ENCODE measurements around the gene HIVEP1. TPM values are rescaled to one million over a fixed set of nuclear protein-coding genes. Genes with fewer than 3 reads are reported as not detected.

Gene HIVEP1
- total RNA-seq, 1 donor from 2014 or later: 45.4 TPM

DNA sequence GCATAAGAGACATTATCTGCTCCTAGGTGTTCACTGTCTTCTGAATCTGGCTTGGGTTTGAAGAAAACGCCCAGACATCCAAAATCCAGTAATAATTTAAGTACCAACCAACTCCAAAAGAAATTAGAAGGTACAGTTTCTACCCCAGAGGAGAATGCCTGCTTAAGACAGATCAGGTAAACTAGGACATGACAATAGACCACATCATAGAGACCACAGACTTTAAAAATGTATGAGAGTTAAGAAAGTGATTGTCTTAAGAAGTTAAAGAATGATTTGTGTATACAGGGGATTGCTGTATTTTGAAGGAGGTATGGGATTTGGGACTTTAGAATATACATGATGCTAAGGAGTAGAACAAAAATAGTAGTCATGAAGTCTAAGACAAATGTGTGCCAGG is 157.3 kb downstream of the HIVEP1 start:
- no peak overlapping the region for H3K4me3 ChIP-seq (ENCODE audit: low read depth, low read length)
- TF ChIP-seq, protein P1, sequence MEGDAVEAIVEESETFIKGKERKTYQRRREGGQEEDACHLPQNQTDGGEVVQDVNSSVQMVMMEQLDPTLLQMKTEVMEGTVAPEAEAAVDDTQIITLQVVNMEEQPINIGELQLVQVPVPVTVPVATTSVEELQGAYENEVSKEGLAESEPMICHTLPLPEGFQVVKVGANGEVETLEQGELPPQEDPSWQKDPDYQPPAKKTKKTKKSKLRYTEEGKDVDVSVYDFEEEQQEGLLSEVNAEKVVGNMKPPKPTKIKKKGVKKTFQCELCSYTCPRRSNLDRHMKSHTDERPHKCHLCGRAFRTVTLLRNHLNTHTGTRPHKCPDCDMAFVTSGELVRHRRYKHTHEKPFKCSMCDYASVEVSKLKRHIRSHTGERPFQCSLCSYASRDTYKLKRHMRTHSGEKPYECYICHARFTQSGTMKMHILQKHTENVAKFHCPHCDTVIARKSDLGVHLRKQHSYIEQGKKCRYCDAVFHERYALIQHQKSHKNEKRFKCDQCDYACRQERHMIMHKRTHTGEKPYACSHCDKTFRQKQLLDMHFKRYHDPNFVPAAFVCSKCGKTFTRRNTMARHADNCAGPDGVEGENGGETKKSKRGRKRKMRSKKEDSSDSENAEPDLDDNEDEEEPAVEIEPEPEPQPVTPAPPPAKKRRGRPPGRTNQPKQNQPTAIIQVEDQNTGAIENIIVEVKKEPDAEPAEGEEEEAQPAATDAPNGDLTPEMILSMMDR (IDR thresholded peaks at IDR 0.05; ENCODE audit: insufficient read depth, low read length, poor library complexity, severe bottlenecking): no peak
- H3K36me3 ChIP-seq (ENCODE audit: control insufficient read depth, insufficient read depth, low read length): no peaks in the 10 kb centered on the region

DNA sequence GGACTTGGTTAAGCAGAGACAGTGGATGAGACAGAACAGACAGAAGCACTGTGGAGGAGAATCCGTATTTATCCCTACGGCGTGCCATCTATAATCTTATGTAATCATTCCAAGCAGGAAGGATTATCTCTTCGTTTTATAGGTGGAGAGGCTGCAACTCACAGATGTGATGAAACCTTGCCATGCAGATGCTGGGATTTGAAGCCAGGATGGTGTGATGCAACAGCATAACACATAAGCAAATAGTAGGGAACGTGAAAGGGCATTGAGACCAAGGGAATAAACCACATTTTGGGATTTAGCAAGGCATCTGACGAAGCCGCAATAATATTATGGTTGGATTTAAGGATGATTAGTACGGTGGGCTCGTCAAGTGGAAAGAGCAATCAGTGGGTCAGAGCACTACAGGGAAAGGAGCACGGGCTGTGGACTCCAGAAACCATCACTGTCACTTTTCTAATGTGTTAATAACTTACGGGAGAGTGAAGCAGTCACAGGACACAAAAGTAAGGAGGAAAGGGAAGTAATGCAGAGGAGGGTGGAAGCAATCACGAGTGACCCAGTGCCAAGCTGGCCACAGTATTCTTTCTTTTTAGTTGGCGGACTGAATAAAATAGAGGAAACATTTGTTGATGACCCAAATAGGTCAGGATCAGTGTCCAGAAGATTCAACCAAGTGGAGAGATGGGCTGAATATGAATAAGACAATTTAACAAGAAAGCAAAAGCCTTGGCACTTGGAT is 158.4 kb downstream of the HIVEP1 start:
- no peak overlapping the region for H3K4me3 ChIP-seq (ENCODE audit: low read depth, low read length)
- DNase-seq (ENCODE audit: low read depth): no peak
- TF ChIP-seq, protein P1 (IDR thresholded peaks at IDR 0.05; ENCODE audit: insufficient read depth, low read length, poor library complexity, severe bottlenecking): no peak
- no peaks in the 10 kb centered on the region for H3K36me3 ChIP-seq (ENCODE audit: control insufficient read depth, insufficient read depth, low read length)
- H3K27me3 ChIP-seq (ENCODE audit: control insufficient read depth, insufficient read depth, low read length): no peaks in the 10 kb centered on the region

More for the DNA sequence above, 157.3 kb downstream of the HIVEP1 start:
- no peaks in the 10 kb centered on the region for H3K27me3 ChIP-seq (ENCODE audit: control insufficient read depth, insufficient read depth, low read length)
- no peak for DNase-seq (ENCODE audit: low read depth)

DNA sequence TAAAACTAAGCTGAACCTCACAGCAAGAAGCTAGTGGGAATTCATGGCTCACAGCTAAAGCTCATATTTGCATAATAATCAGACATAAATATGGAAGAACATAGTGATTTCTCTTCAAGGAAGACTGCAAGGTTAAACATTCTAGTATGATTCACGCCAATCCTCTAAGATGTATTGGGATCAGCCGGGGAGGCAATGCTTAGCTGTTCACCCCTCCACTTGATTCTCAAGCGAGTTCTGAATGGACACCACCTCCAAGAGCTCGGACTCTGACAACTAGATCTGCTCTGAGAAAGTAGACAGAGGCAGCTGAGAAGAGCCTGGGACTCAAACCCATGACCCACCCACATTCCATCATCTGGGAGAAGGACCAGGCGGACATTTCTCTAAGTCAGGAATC is 159.6 kb downstream of the HIVEP1 start:
- Histone ChIP-seq H3K27me3 (ENCODE audit: control insufficient read depth, insufficient read depth, low read length) (no peaks in the 10 kb centered on the region), H3K4me3 (ENCODE audit: low read depth, low read length) (no peak overlapping the region), H3K36me3 (ENCODE audit: control insufficient read depth, insufficient read depth, low read length) (no peaks in the 10 kb centered on the region)
- TF ChIP-seq, protein P1 (IDR thresholded peaks at IDR 0.05; ENCODE audit: insufficient read depth, low read length, poor library complexity, severe bottlenecking): no peak
- no peak for DNase-seq (ENCODE audit: low read depth)

DNA sequence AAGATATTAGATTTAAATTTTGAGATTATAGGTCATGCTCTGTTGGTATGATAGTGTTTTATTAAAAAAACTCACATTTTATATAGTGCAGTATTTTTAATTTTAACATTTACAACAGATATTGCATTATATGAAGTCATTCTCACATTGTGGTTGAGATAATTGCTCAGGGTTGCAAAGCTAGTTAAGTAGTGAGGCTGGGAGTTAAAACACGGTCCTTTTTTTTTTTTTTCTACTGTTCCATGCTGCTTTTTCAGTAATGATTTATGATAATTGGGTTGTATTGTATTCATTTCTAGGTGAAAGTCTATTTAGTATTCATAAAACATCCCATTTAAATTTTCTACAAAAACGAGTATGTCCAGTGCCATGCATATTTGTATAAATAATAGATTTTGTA is 160.5 kb downstream of the HIVEP1 start:
- no peaks in the 10 kb centered on the region for H3K27me3 ChIP-seq (ENCODE audit: control insufficient read depth, insufficient read depth, low read length)
- TF ChIP-seq, protein P1 (IDR thresholded peaks at IDR 0.05; ENCODE audit: insufficient read depth, low read length, poor library complexity, severe bottlenecking): no peak
- DNase-seq (ENCODE audit: low read depth): no peak
- H3K36me3 ChIP-seq (ENCODE audit: control insufficient read depth, insufficient read depth, low read length): no peaks in the 10 kb centered on the region
- H3K4me3 ChIP-seq (ENCODE audit: low read depth, low read length): no peak overlapping the region

DNA sequence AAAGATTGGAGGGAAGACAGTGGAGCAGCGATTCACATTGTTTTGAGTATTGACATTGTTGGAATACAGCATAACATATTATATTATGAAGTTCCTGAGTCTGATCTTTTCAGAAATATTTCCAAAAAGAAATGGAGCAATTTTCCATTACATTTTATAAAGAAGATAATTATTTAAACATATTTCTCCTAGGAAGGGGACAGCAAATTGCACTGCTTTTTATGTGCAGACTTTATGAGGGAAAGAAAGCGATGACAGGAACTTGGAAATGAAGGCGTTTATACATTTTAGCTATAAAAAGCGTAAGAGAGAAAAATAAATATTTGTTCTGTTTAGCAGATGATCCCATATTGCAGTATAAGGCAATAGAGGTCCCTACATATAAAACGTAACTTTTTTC is 161.1 kb downstream of the HIVEP1 start:
- Histone ChIP-seq H3K4me3 (ENCODE audit: low read depth, low read length) (no peak overlapping the region), H3K27me3 (ENCODE audit: control insufficient read depth, insufficient read depth, low read length) (no peaks in the 10 kb centered on the region), H3K36me3 (ENCODE audit: control insufficient read depth, insufficient read depth, low read length) (no peaks in the 10 kb centered on the region)
- no peak for DNase-seq (ENCODE audit: low read depth)
- TF ChIP-seq, protein P1 (IDR thresholded peaks at IDR 0.05; ENCODE audit: insufficient read depth, low read length, poor library complexity, severe bottlenecking): no peak

DNA sequence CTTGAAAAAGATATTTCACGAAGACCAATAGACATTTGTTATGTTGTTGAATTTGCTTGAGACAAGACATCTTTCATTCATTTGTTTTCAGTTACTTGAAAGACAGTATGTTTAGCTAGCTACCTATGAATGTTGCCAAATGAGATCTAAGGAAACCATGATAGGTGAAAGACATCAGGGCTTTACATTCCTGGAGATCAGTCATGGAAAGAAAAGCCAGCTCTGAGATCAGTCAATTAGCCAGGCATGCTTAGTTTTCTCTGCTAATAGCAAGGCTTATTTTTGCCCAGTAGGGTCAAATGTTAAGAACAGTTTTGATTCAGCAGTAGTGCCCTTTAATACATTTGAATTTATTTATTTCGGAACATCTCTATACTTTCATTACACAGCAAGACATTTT is 161.5 kb downstream of the HIVEP1 start:
- TF ChIP-seq, protein P1 (IDR thresholded peaks at IDR 0.05; ENCODE audit: insufficient read depth, low read length, poor library complexity, severe bottlenecking): no peak
- H3K36me3 ChIP-seq (ENCODE audit: control insufficient read depth, insufficient read depth, low read length): no peaks in the 10 kb centered on the region
- no peaks in the 10 kb centered on the region for H3K27me3 ChIP-seq (ENCODE audit: control insufficient read depth, insufficient read depth, low read length)
- DNase-seq (ENCODE audit: low read depth): peak; percentile 44
- H3K4me3 ChIP-seq (ENCODE audit: low read depth, low read length): no peak overlapping the region
